HG03139 (cell line): ENCODE measurements around the gene AKT2.
A peak's percentile ranks its signal among the peaks of the same experiment; 100 is the strongest.

Experiments used
- ATAC-seq: cut with Tn5 transposase; IDR thresholded peaks from one replicate; pipeline ENCODE4 v1.9.1; 2021; ENCODE audit not compliant: unreplicated experiment

The AKT2 gene

GRCh38 chr19:40192758-40193586 lies 92.2 kb downstream of the AKT2 start:
- no peak for ATAC-seq

GRCh38 chr19:40191836-40192646 lies 93.1 kb downstream of the AKT2 start:
- no peak for ATAC-seq

- ATAC-seq = peak; percentile 67
Observed at GRCh38 chr19:40190891-40191835, 94.0 kb downstream of the AKT2 start, which contains the start of gene MAP3K10. TSS of gene MAP3K10 (plus strand) at chr19:40191426. CDS start at chr19:40192032, 606 bp downstream.

- no peak for ATAC-seq
Observed at GRCh38 chr19:40184273-40184672, 100.9 kb downstream of the AKT2 start.
